GM12864 (cell line): ENCODE measurements around the gene CYP26B1.

Experiments used
- DNase-seq: peaks from one replicate; pipeline ENCODE4 v3.0.0-alpha.2; 2011; ENCODE audit warnings: low read depth
- H3K4me3 ChIP-seq: 2 replicates; pipeline ENCODE4 v1.5.1; 2011; ENCODE audit warnings: mild to moderate bottlenecking, low read depth, low read length, control low read depth
- TF ChIP-seq, protein P1 (sequence below): IDR thresholded peaks from 2 replicates; pipeline ENCODE4 v1.5.1; 2011; ENCODE audit warnings: low read depth, mild to moderate bottlenecking, moderate library complexity, low read length, control low read depth, inconsistent platforms; ENCODE audit errors: missing control alignments

The CYP26B1 gene

DNA sequence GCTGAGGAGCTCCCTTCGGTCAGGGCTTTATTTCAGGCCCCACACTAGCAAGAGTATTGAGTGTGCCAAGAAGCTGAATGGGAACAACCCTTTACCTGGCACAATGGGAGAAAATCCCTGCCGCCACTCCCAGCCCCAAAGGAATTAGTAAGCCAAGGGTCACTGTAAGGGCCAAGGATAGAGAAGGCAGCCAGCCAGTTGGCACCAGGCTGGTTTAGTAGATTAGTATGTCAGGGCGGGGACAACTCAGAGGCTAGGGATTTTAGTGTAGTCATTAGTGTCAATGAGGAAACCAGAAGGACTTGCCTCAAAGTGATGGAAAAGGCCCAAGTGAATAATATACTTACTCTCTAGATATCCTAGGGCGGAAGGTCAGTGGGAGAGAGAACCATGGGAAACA lies 34.9 kb upstream of the CYP26B1 start:
- DNase-seq, result no peak
- H3K4me3 ChIP-seq, result no peak overlapping the region
- TF ChIP-seq, protein P1, sequence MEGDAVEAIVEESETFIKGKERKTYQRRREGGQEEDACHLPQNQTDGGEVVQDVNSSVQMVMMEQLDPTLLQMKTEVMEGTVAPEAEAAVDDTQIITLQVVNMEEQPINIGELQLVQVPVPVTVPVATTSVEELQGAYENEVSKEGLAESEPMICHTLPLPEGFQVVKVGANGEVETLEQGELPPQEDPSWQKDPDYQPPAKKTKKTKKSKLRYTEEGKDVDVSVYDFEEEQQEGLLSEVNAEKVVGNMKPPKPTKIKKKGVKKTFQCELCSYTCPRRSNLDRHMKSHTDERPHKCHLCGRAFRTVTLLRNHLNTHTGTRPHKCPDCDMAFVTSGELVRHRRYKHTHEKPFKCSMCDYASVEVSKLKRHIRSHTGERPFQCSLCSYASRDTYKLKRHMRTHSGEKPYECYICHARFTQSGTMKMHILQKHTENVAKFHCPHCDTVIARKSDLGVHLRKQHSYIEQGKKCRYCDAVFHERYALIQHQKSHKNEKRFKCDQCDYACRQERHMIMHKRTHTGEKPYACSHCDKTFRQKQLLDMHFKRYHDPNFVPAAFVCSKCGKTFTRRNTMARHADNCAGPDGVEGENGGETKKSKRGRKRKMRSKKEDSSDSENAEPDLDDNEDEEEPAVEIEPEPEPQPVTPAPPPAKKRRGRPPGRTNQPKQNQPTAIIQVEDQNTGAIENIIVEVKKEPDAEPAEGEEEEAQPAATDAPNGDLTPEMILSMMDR, result no peak

DNA sequence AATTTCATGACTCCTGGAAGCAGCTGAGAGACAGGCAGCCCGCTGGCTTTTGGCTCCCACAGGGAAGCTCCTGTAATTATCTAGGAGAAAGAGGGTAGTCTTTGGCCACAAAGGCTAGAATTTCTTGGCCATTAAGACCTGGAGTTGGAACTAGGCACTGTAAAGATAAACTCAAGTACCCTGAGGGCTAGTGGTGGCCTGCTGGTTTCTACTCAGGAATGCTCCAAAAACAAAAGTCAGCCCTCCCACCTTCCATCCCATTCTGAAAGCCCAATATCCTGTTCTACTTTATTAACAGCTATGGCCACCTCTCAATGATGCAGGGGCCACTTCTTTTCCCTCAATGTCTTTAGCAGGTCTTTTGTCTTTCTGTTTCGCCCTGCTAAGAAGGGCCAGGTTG lies 34.0 kb upstream of the CYP26B1 start:
- no peak for DNase-seq
- TF ChIP-seq, protein P1, result no peak

DNA sequence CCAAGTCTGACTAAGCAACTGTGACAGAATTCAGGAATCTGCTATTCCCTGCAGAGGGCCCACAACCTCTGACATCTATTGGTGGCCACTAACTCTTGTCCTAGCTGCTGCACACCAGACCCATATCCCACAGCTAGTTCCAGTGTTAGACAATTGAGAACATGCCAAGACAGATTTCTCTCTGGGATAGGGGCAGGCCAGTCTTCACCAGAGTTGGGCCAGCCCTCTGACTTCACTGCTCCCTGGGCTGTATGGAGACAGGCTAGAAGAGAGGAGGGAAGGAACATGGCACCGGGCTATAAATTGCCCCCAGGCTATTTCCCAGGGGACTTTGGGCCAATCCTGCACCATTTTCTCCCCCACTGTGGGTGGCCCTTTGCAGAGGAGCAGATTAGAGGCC lies 32.7 kb upstream of the CYP26B1 start:
- H3K4me3 ChIP-seq, result no peak overlapping the region
- no peak for DNase-seq
- TF ChIP-seq, protein P1, result no peak

More for the DNA sequence above, 34.0 kb upstream of the CYP26B1 start:
- no peak overlapping the region for H3K4me3 ChIP-seq

DNA sequence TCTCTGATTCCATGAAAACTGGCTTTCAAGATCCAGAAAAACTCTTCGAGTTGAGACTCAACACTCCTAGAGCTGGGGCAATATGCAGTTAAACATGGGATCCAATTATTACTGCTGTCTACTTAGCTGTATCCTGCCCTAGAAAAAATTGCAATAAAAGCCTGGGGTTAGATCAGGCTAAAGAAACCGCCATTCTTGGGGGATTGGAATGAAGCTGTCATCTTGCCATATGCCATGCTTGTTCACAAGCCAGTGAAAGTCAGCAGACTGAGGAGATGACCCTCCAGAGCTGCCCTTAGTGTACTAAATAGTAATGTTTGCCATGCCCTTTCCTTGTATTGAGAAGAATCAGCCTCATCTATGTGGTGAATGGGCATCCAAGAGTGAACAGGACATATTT lies 30.9 kb upstream of the CYP26B1 start:
- TF ChIP-seq, protein P1, result no peak
- H3K4me3 ChIP-seq, result no peak overlapping the region
- DNase-seq, result no peak

DNA sequence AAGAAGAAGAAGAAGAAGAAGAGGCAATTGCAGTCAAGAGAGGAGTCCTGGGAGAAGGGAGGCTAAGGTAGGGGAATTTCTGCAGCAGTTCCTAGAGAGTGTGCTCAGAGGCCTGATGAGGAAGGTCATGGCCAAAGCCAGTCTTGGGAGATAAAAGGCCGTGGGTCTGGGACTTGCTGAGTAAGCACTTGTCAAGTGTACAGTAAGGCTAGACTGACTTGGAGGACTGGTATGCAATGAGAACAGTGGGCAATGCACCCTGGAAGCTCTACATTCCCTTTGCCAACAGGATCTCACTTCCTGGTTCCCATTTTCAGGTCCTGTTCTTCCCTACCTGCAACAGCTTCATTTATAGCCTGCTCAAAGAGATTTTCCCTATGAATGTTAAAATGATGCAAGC lies 28.6 kb upstream of the CYP26B1 start:
- no peak for DNase-seq
- TF ChIP-seq, protein P1, result no peak
- no peak overlapping the region for H3K4me3 ChIP-seq

DNA sequence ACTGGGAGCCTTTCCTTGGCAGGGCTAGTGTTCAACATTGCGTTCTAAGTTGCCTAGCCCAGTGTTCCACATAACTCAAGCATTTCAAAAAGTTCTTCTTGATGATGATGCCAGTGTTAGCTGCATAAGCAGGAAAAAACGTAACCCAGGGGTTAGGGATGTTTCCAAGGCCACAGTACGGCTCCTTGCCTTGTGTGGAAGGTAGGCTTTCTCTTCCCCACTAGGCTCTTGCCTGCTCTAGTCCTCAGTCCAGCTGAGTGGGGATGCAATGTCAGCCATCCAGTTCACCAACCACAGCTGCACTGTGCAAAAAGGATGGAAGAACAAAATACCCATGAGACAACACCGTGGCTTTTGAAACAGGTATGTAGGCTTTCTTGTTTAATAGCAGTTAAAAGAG lies 28.0 kb upstream of the CYP26B1 start:
- H3K4me3 ChIP-seq, result no peak overlapping the region
- DNase-seq, result no peak
- TF ChIP-seq, protein P1, result no peak

DNA sequence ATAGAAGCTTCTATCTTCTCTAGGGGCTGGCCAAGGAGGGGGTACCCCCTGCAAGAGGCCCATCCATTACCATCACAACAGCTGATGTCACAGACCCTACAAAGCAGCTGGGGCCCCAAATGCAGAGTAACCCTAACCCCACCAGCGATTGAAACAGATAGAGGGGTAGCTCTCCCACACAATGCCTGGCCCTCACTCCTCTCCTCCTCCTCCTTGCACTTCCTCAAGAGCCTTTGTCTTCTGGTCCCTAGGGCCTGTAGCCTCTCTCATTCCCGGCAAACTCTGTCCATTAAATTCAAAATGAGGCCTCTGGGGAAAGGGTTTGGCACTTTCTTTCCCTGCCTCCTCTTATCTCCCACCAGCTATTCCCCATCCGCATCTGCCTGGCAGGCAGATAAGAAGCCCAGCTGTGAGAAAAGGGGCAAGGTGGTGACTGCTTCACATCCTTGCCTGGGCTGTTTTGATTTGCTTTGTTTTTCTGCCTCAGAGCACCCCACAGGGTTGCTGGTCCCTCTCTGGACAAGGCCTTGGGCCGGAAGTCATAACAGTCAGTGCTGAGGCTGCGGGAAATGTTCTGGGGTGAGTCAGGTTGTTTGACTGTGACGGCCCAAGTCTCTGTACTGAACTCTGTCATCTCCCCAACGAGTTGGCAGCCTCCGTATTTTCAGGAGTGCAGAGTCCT lies 26.1 kb upstream of the CYP26B1 start:
- H3K4me3 ChIP-seq, result no peak overlapping the region
- TF ChIP-seq, protein P1, result no peak
- no peak for DNase-seq
